SK-N-SH (cell line): ENCODE measurements around the gene LANCL2.

Experiments
- GABPA ChIP-seq: IDR thresholded peaks from 2 replicates; pipeline ENCODE4 v1.4.0; 2012; ENCODE audit warnings: low read depth, mild to moderate bottlenecking
- TF ChIP-seq, protein P1 (sequence below): IDR thresholded peaks from 2 replicates; pipeline ENCODE4 v1.4.0; 2012; ENCODE audit warnings: low read depth

DNA sequence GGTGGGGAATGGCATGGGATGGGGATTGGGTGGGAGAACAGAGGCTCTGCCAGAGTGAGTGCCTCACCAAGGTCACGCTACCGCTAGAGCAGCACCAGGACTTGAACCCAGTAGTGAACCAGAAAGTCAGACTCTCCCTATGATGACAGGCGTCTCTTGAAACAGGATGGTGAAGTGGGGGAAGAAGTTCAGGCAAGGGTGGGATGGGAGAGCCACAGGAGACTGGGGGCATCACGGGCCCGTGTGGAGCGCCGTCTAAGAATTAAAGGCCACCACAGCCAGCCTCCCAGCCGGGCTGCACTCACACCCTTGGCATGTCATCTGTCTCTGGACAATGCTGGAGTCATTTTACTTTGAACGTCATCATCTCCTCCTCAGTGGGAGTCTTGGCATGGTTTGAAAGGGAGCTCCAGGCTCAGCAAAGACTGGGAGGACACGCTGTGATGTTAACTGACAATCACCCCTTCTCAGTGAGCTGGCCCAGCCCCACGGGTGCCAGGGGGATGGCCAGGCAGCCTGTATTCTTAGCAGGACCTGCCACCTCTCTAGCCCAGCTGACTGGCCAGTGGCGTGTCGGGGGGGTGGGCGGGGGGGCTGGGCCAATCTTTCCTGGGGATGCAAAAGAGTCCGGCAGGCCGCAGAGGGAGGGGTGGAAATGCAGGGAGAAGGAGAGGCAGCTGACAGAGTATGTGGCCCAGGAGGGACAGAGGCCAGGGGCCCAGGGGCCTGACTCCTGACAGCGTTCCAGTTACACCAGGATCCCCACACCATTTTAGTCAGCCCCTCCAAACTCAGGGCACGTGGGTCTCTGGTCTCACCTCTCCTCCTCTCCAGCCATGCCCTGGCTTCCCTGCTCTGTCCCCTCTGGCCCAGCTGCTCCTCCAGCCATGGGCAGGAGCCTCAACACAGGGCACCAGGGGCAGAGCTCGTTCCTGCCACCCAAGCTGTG is 111.0 kb downstream of the LANCL2 start:
- TF ChIP-seq, protein P1, sequence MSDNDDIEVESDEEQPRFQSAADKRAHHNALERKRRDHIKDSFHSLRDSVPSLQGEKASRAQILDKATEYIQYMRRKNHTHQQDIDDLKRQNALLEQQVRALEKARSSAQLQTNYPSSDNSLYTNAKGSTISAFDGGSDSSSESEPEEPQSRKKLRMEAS, result no peak
- TF ChIP-seq GABPA, result no peak
